Vagina (tissue), 2 donors: ENCODE results near the gene OGN.

ENCODE experiments used
- CTCF ChIP-seq, 3 experiments: fragments of 450-650 bp in 2 of 3; fragments of 200-600 bp in 1 of 3; sonication (generic) in 1 of 3; IDR thresholded peaks; one replicate each; pipeline ENCODE4 v1.5.1; 2017 to 2019; ENCODE audit warnings: antibody characterized with exemption in 3 of 3, mild to moderate bottlenecking in 2 of 3, moderate library complexity in 2 of 3
- POLR2AphosphoS5 ChIP-seq, 2 donors: sonication (generic); formaldehyde crosslinking; IDR thresholded peaks; one replicate each; pipeline ENCODE4 v1.9.0; 2017; ENCODE audit warnings: antibody characterized with exemption in 2 of 2, mild to moderate bottlenecking in 2 of 2, low read depth in 1 of 2; ENCODE audit not compliant: insufficient read depth in 1 of 2

DNA sequence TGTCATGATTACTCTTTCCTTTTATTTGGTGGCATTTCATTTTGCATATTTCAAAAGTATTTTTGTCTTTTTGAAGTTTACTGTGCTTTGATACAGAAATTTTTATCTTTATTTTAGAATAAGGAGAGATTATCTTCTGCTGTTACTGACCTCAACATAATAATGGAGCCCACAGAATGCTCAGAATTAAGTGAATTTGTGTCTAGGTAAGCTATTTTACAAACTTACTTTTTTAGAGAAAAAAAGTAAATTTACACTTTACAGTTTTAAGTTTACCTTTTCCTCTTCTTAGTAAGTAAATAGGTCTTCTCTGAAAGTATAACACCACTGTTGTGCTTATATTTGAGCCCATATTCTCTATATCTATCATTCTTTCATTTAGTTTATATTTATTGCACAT is 58.8 kb downstream of the OGN start:
- TF ChIP-seq POLR2AphosphoS5 (IDR thresholded peaks at IDR 0.05; ENCODE audit: insufficient read depth in 1 of 2, low read depth in 1 of 2) (no peak), CTCF (IDR thresholded peaks at IDR 0.05) (no peak)
